HCT116 (cell line): ENCODE data around the gene ACOX3. TPM values are rescaled to one million over a fixed set of nuclear protein-coding genes. Genes with fewer than 3 reads are reported as not detected.

Source experiments
- ATAC-seq: fragments of 200-7000 bp; cut with Tn5 transposase; 2 replicates; pipeline ENCODE4 v1.9.1; 2020; ENCODE audit warnings: mild to moderate bottlenecking, moderate library complexity
- BruUV-seq: library from RNA; stranded (reverse); fragments of 400-500 nt; replicated peaks from 2 replicates; lab custom pipeline; 2021; lab: Mats Ljungman, UMichigan
- CTCF ChIA-PET: fragments of 300-600 bp; sonication (Branson Sonifier 250); formaldehyde crosslinking; loops from one replicate; lab custom pipeline; 2021; ENCODE audit warnings: antibody characterized with exemption; lab: Charles Lee
- POLR2A ChIA-PET: fragments of 300-600, 350-600 bp; sonication (Branson Sonifier 250); formaldehyde crosslinking; loops from one replicate; lab custom pipeline; 2021; ENCODE audit warnings: antibody characterized with exemption; lab: Charles Lee
- RAD21 ChIA-PET, 2 experiments: fragments of 300-600 bp; sonication (Branson Sonifier 250); formaldehyde crosslinking; loops; one replicate each; lab custom pipeline; 2023; ENCODE audit warnings: low total read pairs in 2 of 2; ENCODE audit not compliant: uncharacterized antibody in 2 of 2, unreplicated experiment in 2 of 2, low non-redundant PET in 1 of 2; lab: Charles Lee
- DNase-seq: peaks from one replicate; pipeline ENCODE4 v3.0.0-alpha.2; 2010; ENCODE audit warnings: low read depth, low spot score
- H2AFZ ChIP-seq: fragments of 200-600 bp; shearing (Covaris generic), sonication (generic); 2 replicates; pipeline ENCODE4 v1.6.1; 2017; ENCODE audit warnings: low read depth, mixed run types, mixed read lengths, antibody characterized with exemption, low read length; ENCODE audit not compliant: poor library complexity, severe bottlenecking
- H3K27ac ChIP-seq: 2 replicates; pipeline ENCODE4 v1.5.1; 2012; ENCODE audit warnings: low read depth, low read length
- H3K27me3 ChIP-seq: fragments of 200-600 bp; sonication (generic); 2 replicates; pipeline ENCODE4 v1.6.1; 2016; ENCODE audit warnings: mixed run types, low read length, mixed read lengths; ENCODE audit not compliant: insufficient read depth
- H3K36me3 ChIP-seq, 2 experiments: fragments of 200-500 bp in 1 of 2; fragments of 200-600 bp in 1 of 2; sonication (Bioruptor generic) in 1 of 2; sonication (generic) in 1 of 2; 2 replicates each; pipeline versions ENCODE4 v1.5.1 to v1.6.1; 2014 to 2016; ENCODE audit warnings: low read length in 2 of 2, inconsistent platforms in 1 of 2, mixed read lengths in 1 of 2, mixed run types in 1 of 2; ENCODE audit not compliant: insufficient read depth in 2 of 2, control insufficient read depth in 1 of 2
- H3K4me1 ChIP-seq, 2 experiments: fragments of 200-600 bp in 1 of 2; sonication (generic) in 1 of 2; 2 replicates each; pipeline versions ENCODE4 v1.5.1 to v1.6.1; 2012 to 2017; ENCODE audit warnings: low read length in 2 of 2, inconsistent platforms in 1 of 2, mild to moderate bottlenecking in 1 of 2, mixed read lengths in 1 of 2, mixed run types in 1 of 2, moderate library complexity in 1 of 2; ENCODE audit not compliant: insufficient read depth in 2 of 2, control insufficient read depth in 1 of 2
- H3K4me2 ChIP-seq: fragments of 200-600 bp; sonication (generic); 2 replicates; pipeline ENCODE4 v1.6.1; 2017; ENCODE audit warnings: mixed run types, low read length, mixed read lengths
- H3K4me3 ChIP-seq, 2 experiments: fragments of 200-600 bp in 1 of 2; sonication (generic) in 1 of 2; replicated peaks in 1 of 2; 2 replicates each; pipeline ENCODE4 v1.5.1; 2011 to 2016; ENCODE audit warnings: low read length in 2 of 2, control low read depth in 1 of 2, low read depth in 1 of 2, mild to moderate bottlenecking in 1 of 2, mixed read lengths in 1 of 2, mixed run types in 1 of 2
- H3K79me2 ChIP-seq: fragments of 200-600 bp; sonication (generic); 2 replicates; pipeline ENCODE4 v1.6.1; 2017; ENCODE audit warnings: mild to moderate bottlenecking, mixed run types, low read length, moderate library complexity, mixed read lengths; ENCODE audit not compliant: insufficient read depth
- H3K9ac ChIP-seq: fragments of 200-600 bp; sonication (generic); 2 replicates; pipeline ENCODE4 v1.6.1; 2016; ENCODE audit warnings: low read length, mixed read lengths
- H3K9me2 ChIP-seq: fragments of 200-600 bp; sonication (generic), shearing (Covaris generic); 2 replicates; pipeline ENCODE4 v1.6.1; 2017; ENCODE audit warnings: mixed run types, mild to moderate bottlenecking, moderate library complexity; ENCODE audit not compliant: insufficient read depth
- H3K9me3 ChIP-seq, 2 experiments: fragments of 200-500 bp in 1 of 2; fragments of 200-600 bp in 1 of 2; sonication (Bioruptor generic) in 1 of 2; sonication (generic) in 1 of 2; 2 replicates each; pipeline ENCODE4 v1.6.1; 2014 to 2017; ENCODE audit warnings: low read length in 2 of 2, mixed read lengths in 2 of 2, inconsistent platforms in 1 of 2, low read depth in 1 of 2, mild to moderate bottlenecking in 1 of 2, mixed run types in 1 of 2, moderate library complexity in 1 of 2; ENCODE audit not compliant: control insufficient read depth in 1 of 2, insufficient read depth in 1 of 2
- H4K20me1 ChIP-seq: fragments of 200-600 bp; sonication (generic), shearing (Covaris generic); 2 replicates; pipeline ENCODE4 v1.6.1; 2017; ENCODE audit warnings: mixed run types, mild to moderate bottlenecking, moderate library complexity; ENCODE audit not compliant: insufficient read depth
- CEBPB ChIP-seq: IDR thresholded peaks from 2 replicates; pipeline ENCODE4 v1.6.1; 2012; ENCODE audit warnings: low read depth
- EGR1 ChIP-seq: IDR thresholded peaks from 2 replicates; pipeline ENCODE4 v1.6.1; 2012; ENCODE audit warnings: low read depth
- EZH2 ChIP-seq: fragments of 200-600 bp; sonication (generic); IDR thresholded peaks from 2 replicates; pipeline ENCODE4 v1.6.1; 2017; ENCODE audit warnings: antibody characterized with exemption, mixed run types
- EZH2phosphoT487 ChIP-seq: fragments of 200-600 bp; IDR thresholded peaks from 2 replicates; pipeline ENCODE4 v1.6.1; 2018; ENCODE audit warnings: antibody characterized with exemption, borderline replicate concordance
- JUND ChIP-seq: IDR thresholded peaks from 2 replicates; pipeline ENCODE4 v1.6.1; 2012
- POLR2A ChIP-seq: IDR thresholded peaks from 2 replicates; pipeline ENCODE4 v1.7.0; 2011; ENCODE audit warnings: borderline replicate concordance; ENCODE audit not compliant: insufficient read depth, insufficient read length; ENCODE audit errors: extremely low read depth
- POLR2AphosphoS5 ChIP-seq: IDR thresholded peaks from 2 replicates; pipeline ENCODE4 v1.6.1; 2011; ENCODE audit warnings: mild to moderate bottlenecking, low read depth, low read length, moderate library complexity
- RAD21 ChIP-seq: IDR thresholded peaks from 2 replicates; pipeline ENCODE4 v1.6.1; 2012; ENCODE audit warnings: low read depth, mild to moderate bottlenecking
- SIN3A ChIP-seq: IDR thresholded peaks from 2 replicates; pipeline ENCODE4 v1.6.1; 2012; ENCODE audit warnings: low read depth
- SP1 ChIP-seq: IDR thresholded peaks from 2 replicates; pipeline ENCODE4 v1.6.1; 2012; ENCODE audit warnings: low read depth
- SRF ChIP-seq: IDR thresholded peaks from 2 replicates; pipeline ENCODE4 v1.6.1; 2012; ENCODE audit warnings: low read depth
- TCF7L2 ChIP-seq: IDR thresholded peaks from 2 replicates; pipeline ENCODE4 v1.7.0; 2011; ENCODE audit warnings: borderline replicate concordance, inconsistent platforms; ENCODE audit not compliant: insufficient read depth, insufficient read length; ENCODE audit errors: extremely low read depth
- YY1 ChIP-seq: IDR thresholded peaks from 2 replicates; pipeline ENCODE4 v1.6.1; 2011; ENCODE audit warnings: low read length, low read depth, moderate library complexity, mild to moderate bottlenecking; ENCODE audit not compliant: insufficient replicate concordance; ENCODE audit errors: extremely low read depth
- ZFX ChIP-seq: fragments of 450-650 bp; IDR thresholded peaks from 2 replicates; pipeline ENCODE4 v1.6.1; 2017
- ZNF274 ChIP-seq: fragments of 200-500 bp; sonication (Bioruptor generic); IDR thresholded peaks from 2 replicates; pipeline ENCODE4 v1.6.1; 2014; ENCODE audit warnings: mild to moderate bottlenecking, low read depth, low read length, inconsistent platforms
- intact Hi-C: fragments of 100-400 bp; cut with micrococcal nuclease; formaldehyde crosslinking; loops from 2 replicates; pipeline ENCODE4 v1.10.0; 2022
- total RNA-seq: library from RNA; stranded (reverse); gene quantifications from one replicate; pipeline ENCODE4 v1.2.1, GENCODE V29; 2021; ENCODE audit not compliant: unreplicated experiment
- TF ChIP-seq, protein P1 (sequence below), 3 experiments: fragments of 200-600 bp in 1 of 3; sonication (generic) in 1 of 3; IDR thresholded peaks in 2 of 3; conservative IDR thresholded peaks in 1 of 3; 2 replicates each; pipeline ENCODE4 v1.5.1; 2012 to 2017; ENCODE audit warnings: low read depth in 2 of 3, low read length in 2 of 3, antibody characterized with exemption in 1 of 3, borderline replicate concordance in 1 of 3, control low read depth in 1 of 3, mild to moderate bottlenecking in 1 of 3, mixed read lengths in 1 of 3, mixed run types in 1 of 3, moderate library complexity in 1 of 3; ENCODE audit not compliant: insufficient read depth in 1 of 3

ACOX3 gene
- total RNA-seq, 1 experiment from 2014 or later, result 16.9 TPM

DNA sequence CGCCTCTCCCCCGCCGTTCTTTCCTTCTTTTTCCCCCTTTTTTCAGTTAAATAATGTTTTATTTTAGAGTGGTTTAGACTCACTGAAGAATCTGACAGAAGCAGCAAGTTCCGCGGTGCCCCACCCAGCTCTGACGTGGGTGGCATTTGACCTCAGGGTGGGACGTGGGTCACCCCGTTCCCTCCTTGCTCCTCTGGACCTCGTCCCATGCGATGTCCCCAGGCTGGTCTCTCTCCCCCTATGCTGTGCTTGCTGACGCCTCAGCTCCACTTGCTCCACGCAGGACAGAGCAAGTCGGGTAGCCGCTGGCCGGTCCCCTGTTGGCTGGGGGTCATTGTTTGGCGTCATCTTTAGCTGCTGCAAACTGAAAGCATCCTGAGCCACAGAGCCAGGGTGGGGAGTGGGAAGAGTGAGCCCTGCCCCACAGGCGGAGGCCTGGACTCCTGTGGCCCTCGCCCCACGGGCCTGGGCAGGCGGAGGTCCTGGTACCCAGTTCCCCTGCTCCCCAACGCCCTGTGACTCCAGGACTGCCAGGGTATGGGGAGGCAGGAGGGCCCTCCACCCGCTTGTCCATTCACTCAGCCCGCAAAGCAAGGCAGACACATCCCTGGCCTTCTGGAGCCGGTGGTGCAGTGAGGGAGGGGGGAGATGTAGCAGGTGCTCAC lies 30.8 kb upstream of the ACOX3 start:
- ChIA-PET CTCF (interaction anchor here (4.4 kb wide), 1 partner anchor 77 kb away, joined by 35 read pairs; no protein-coding TSS in a partner anchor), RAD21 (no interaction called here), POLR2A (no interaction called here)
- no peak overlapping the region for H3K9ac ChIP-seq
- no peak overlapping the region for H3K4me3 ChIP-seq
- BruUV-seq, result no TSS peak
- H3K79me2 ChIP-seq, result no peaks in the 10 kb centered on the region
- no peak overlapping the region for H3K4me2 ChIP-seq
- H3K9me3 ChIP-seq, result no peaks in the 10 kb centered on the region
- no peaks in the 10 kb centered on the region for H3K27me3 ChIP-seq
- H2AFZ ChIP-seq, result no peak overlapping the region
- no peaks in the 10 kb centered on the region for H4K20me1 ChIP-seq
- peaks cover 7 to 11% of the 10 kb centered on the region in 2 experiments; a peak in 3 of 4 replicates for H3K36me3 ChIP-seq
- no peak for TF ChIP-seq ZNF274
- TF ChIP-seq CEBPB, result no peak
- TF ChIP-seq RAD21, result no peak
- TF ChIP-seq, protein P1, sequence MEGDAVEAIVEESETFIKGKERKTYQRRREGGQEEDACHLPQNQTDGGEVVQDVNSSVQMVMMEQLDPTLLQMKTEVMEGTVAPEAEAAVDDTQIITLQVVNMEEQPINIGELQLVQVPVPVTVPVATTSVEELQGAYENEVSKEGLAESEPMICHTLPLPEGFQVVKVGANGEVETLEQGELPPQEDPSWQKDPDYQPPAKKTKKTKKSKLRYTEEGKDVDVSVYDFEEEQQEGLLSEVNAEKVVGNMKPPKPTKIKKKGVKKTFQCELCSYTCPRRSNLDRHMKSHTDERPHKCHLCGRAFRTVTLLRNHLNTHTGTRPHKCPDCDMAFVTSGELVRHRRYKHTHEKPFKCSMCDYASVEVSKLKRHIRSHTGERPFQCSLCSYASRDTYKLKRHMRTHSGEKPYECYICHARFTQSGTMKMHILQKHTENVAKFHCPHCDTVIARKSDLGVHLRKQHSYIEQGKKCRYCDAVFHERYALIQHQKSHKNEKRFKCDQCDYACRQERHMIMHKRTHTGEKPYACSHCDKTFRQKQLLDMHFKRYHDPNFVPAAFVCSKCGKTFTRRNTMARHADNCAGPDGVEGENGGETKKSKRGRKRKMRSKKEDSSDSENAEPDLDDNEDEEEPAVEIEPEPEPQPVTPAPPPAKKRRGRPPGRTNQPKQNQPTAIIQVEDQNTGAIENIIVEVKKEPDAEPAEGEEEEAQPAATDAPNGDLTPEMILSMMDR (IDR thresholded peaks at IDR 0.05 in 2 of 3, conservative IDR thresholded peaks at IDR 0.05 in 1 of 3; ENCODE audit: borderline replicate concordance in 1 of 3, insufficient read depth in 1 of 3, low read depth in 2 of 3, low read length in 2 of 3), result no peak
- ATAC-seq (no peak), DNase-seq (no peak)
- H3K4me1 ChIP-seq, result no peaks in the 10 kb centered on the region
- H3K27ac ChIP-seq, result no peak overlapping the region
- intact Hi-C loops, result no loop called here
- H3K9me2 ChIP-seq, result no peaks in the 10 kb centered on the region

- Histone ChIP-seq H4K20me1 (no peaks in the 10 kb centered on the region), H3K79me2 (no peaks in the 10 kb centered on the region), H3K9me3 (no peaks in the 10 kb centered on the region), H3K9me2 (no peaks in the 10 kb centered on the region), H3K4me1 (no peaks in the 10 kb centered on the region), H3K36me3 (peaks cover 4 to 14% of the 10 kb centered on the region in 2 experiments; a peak in 3 of 4 replicates), H3K27me3 (no peaks in the 10 kb centered on the region), H3K9ac (no peak overlapping the region), H3K4me2 (no peak overlapping the region), H3K27ac (no peak overlapping the region), H2AFZ (no peak overlapping the region), H3K4me3 (no peak overlapping the region)
- ATAC-seq (no peak), DNase-seq (no peak)
- intact Hi-C loops, result no loop called here
- ChIA-PET RAD21 (no interaction called here), POLR2A (no interaction called here), CTCF (interaction anchor here (4.4 kb wide), 1 partner anchor 77 kb away, joined by 35 read pairs; no protein-coding TSS in a partner anchor)
- BruUV-seq, result no TSS peak
- TF ChIP-seq EZH2phosphoT487, result no peak
- TF ChIP-seq, protein P1 (IDR thresholded peaks at IDR 0.05 in 2 of 3, conservative IDR thresholded peaks at IDR 0.05 in 1 of 3; ENCODE audit: borderline replicate concordance in 1 of 3, insufficient read depth in 1 of 3, low read depth in 2 of 3, low read length in 2 of 3), result no peak
- TF ChIP-seq RAD21, result no peak
- TF ChIP-seq POLR2AphosphoS5, result no peak
- TF ChIP-seq YY1, result no peak
- no peak for TF ChIP-seq EZH2
- TF ChIP-seq POLR2A, result no peak
- no peak for TF ChIP-seq ZFX
- no peak for TF ChIP-seq SP1
- no peak for TF ChIP-seq JUND
- TF ChIP-seq TCF7L2, result no peak
- TF ChIP-seq SIN3A, result no peak
- TF ChIP-seq SRF, result no peak
- TF ChIP-seq EGR1, result no peak
Observed at GRCh38 chr4:8470451-8471024, 30.0 kb upstream of the ACOX3 start.
